GM12878 (cell line): ENCODE data around the gene STX12. TPM values are rescaled to one million over a fixed set of nuclear protein-coding genes. Genes with fewer than 3 reads are reported as not detected.
"Not testable (repeated sequence)": the region's sequence is repeated elsewhere in the genome, so short reads cannot be mapped to it uniquely, and the experiment has no call there.

Experiments
- ATAC-seq: fragments of 200-7000 bp; cut with Tn5 transposase; 3 replicates; pipeline ENCODE4 v1.9.1; 2020; ENCODE audit warnings: mild to moderate bottlenecking, moderate library complexity
- BruUV-seq: library from RNA; stranded (reverse); fragments of 400-500 nt; replicated peaks from 2 replicates; lab custom pipeline; 2021; lab: Mats Ljungman, UMichigan
- CTCF ChIA-PET: fragments of 300-600 bp; sonication (Branson Sonifier 250); formaldehyde crosslinking; extraction: SDS; loops from one replicate; lab custom pipeline; 2021; ENCODE audit warnings: inconsistent platforms; lab: Yijun Ruan, JAX
- POLR2A ChIA-PET: fragments of 350-600 bp; formaldehyde crosslinking; extraction: SDS; loops from one replicate; lab custom pipeline; 2021; ENCODE audit warnings: inconsistent platforms; lab: Charles Lee
- RAD21 ChIA-PET: fragments of 300-600 bp; sonication (Branson Sonifier 250); formaldehyde crosslinking; loops from one replicate; lab custom pipeline; 2023; ENCODE audit warnings: antibody characterized with exemption; ENCODE audit not compliant: unreplicated experiment; lab: Charles Lee
- SMC1A ChIA-PET: fragments of 300-600 bp; sonication (Branson Sonifier 250); formaldehyde crosslinking; loops from one replicate; lab custom pipeline; 2023; ENCODE audit not compliant: unreplicated experiment, uncharacterized antibody; lab: Charles Lee
- DNase-seq: peaks from one replicate; pipeline ENCODE4 v3.0.0-alpha.2; 2011; ENCODE audit warnings: low read depth, low spot score
- FAIRE-seq: peaks from 3 replicates; lab custom pipeline; 2011; peaks lifted over from hg19 to GRCh38; lab: Jason Lieb, UNC
- H2AFZ ChIP-seq: 2 replicates; pipeline ENCODE4 v1.6.0; 2011; ENCODE audit warnings: low read depth, low read length, control low read depth; ENCODE audit not compliant: control insufficient read depth
- H3K27ac ChIP-seq: 2 replicates; pipeline ENCODE4 v1.5.1; 2011; ENCODE audit warnings: control low read depth; ENCODE audit not compliant: control insufficient read depth, insufficient read depth
- H3K27me3 ChIP-seq, 2 experiments: replicated peaks in 1 of 2; 2 replicates each; pipeline versions ENCODE4 v1.6.0 to v1.6.1; 2011; ENCODE audit warnings: low read length in 1 of 2; ENCODE audit not compliant: control insufficient read depth in 2 of 2, insufficient read depth in 2 of 2
- H3K36me3 ChIP-seq, 2 experiments: 2 replicates each; pipeline ENCODE4 v1.5.1; 2011; ENCODE audit warnings: low read length in 1 of 2; ENCODE audit not compliant: control insufficient read depth in 2 of 2, insufficient read depth in 2 of 2
- H3K4me1 ChIP-seq: 2 replicates; pipeline ENCODE4 v1.6.1; 2011; ENCODE audit warnings: mild to moderate bottlenecking, low read length, moderate library complexity, mixed read lengths; ENCODE audit not compliant: control insufficient read depth, insufficient read depth
- H3K4me2 ChIP-seq: 2 replicates; pipeline ENCODE4 v1.6.0; 2011; ENCODE audit warnings: control low read depth; ENCODE audit not compliant: control insufficient read depth, insufficient read depth
- H3K4me3 ChIP-seq: fragments of 200-600 bp; sonication (generic); 2 replicates; pipeline ENCODE4 v1.5.1; 2016
- H3K79me2 ChIP-seq: 2 replicates; pipeline ENCODE4 v1.6.0; 2011; ENCODE audit warnings: low read length; ENCODE audit not compliant: control insufficient read depth, insufficient read depth
- H3K9ac ChIP-seq: 2 replicates; pipeline ENCODE4 v1.8.0; 2011; ENCODE audit warnings: low read length, control low read depth, mixed read lengths; ENCODE audit not compliant: control insufficient read depth, insufficient read depth
- H3K9me3 ChIP-seq: replicated peaks from 3 replicates; pipeline ENCODE4 v1.5.1; 2011; ENCODE audit warnings: mild to moderate bottlenecking, low read length; ENCODE audit not compliant: control insufficient read depth, insufficient read depth
- H4K20me1 ChIP-seq: 2 replicates; pipeline ENCODE4 v1.6.0; 2011; ENCODE audit not compliant: control insufficient read depth, insufficient read depth
- CHD4 ChIP-seq: fragments of 200-600 bp; sonication (generic); IDR thresholded peaks from 2 replicates; pipeline ENCODE4 v1.6.1; 2016; ENCODE audit warnings: mild to moderate bottlenecking
- DPF2 ChIP-seq: fragments of 450-650 bp; IDR thresholded peaks from 2 replicates; pipeline ENCODE4 v1.6.1; 2017; ENCODE audit warnings: mild to moderate bottlenecking
- ESRRA ChIP-seq: IDR thresholded peaks from 2 replicates; pipeline ENCODE4 v1.6.1; 2012; ENCODE audit warnings: mild to moderate bottlenecking, low read length, improper control_type of control experiment
- IKZF1 ChIP-seq: fragments of 450-650 bp; conservative IDR thresholded peaks from 2 replicates; pipeline ENCODE4 v1.6.1; 2017; ENCODE audit warnings: antibody characterized with exemption, mild to moderate bottlenecking
- PML ChIP-seq: IDR thresholded peaks from 2 replicates; pipeline ENCODE4 v1.6.1; 2012; ENCODE audit warnings: low read length, inconsistent platforms
- POLR2AphosphoS5 ChIP-seq: IDR thresholded peaks from 2 replicates; pipeline ENCODE4 v1.6.1; 2011; ENCODE audit warnings: mild to moderate bottlenecking, low read length, inconsistent platforms
- POU2F2 ChIP-seq: IDR thresholded peaks from 3 replicates; pipeline ENCODE4 v1.6.1; 2011; ENCODE audit warnings: low read depth, mild to moderate bottlenecking, low read length, borderline replicate concordance
- RBBP5 ChIP-seq: fragments of 200-600 bp; sonication (generic); conservative IDR thresholded peaks from 2 replicates; pipeline ENCODE4 v1.6.1; 2016
- SMAD1 ChIP-seq: fragments of 450-650 bp; IDR thresholded peaks from 2 replicates; pipeline ENCODE4 v1.6.1; 2018; ENCODE audit warnings: mild to moderate bottlenecking, low read depth; ENCODE audit not compliant: partially characterized antibody
- STAT1 ChIP-seq: fragments of 450-650 bp; conservative IDR thresholded peaks from 2 replicates; pipeline ENCODE4 v1.6.1; 2014; ENCODE audit warnings: antibody characterized with exemption, mild to moderate bottlenecking
- TAF1 ChIP-seq: IDR thresholded peaks from 2 replicates; pipeline ENCODE4 v1.6.1; 2011; ENCODE audit warnings: mild to moderate bottlenecking, low read depth, low read length, borderline replicate concordance
- ZNF622 ChIP-seq: fragments of 450-650 bp; IDR thresholded peaks from 2 replicates; pipeline ENCODE4 v1.6.1; 2017; ENCODE audit warnings: mild to moderate bottlenecking, inconsistent platforms
- WGBS: methylation state at CpG from one replicate; pipeline ENCODE4 v1.1.6; 2016; ENCODE audit warnings: low lambda C conversion rate; ENCODE audit not compliant: insufficient replicate concordance, insufficient coverage; ENCODE audit errors: missing lambda C conversion rate; 5-methylcytosine and 5-hydroxymethylcytosine counted together
- in situ Hi-C: fragments of 300-500 bp; cut with MboI; formaldehyde crosslinking; loops from 9 replicates; pipeline ENCODE4 v1.14.3; 2018; ENCODE audit warnings: mixed read lengths
- intact Hi-C: fragments of 100-400 bp; cut with micrococcal nuclease; formaldehyde crosslinking; loops from one replicate; pipeline ENCODE4 v1.14.2; 2022; ENCODE audit not compliant: unreplicated experiment
- polyA plus RNA-seq, 11 experiments: library from polyadenylated mRNA; depleted of rRNA in 4 of 11; unstranded in 6 of 11; stranded (reverse) in 5 of 11; fragments of >200 nt; fragmentation: Nextera tagmentation in 4 of 11; fragmentation: Illumina TruSeq in 1 of 11; extraction: Ambion mirVana in 4 of 11; extraction: Trizol in 1 of 11; gene quantifications; 1 replicate in 1 of 11; 2 replicates in 10 of 11; pipeline versions ENCODE4 v1.2.1 to v1.2.3, GENCODE V29; 2011 to 2016; ENCODE audit warnings: inconsistent platforms in 2 of 11, missing spikeins in 2 of 11, low read depth in 1 of 11
- total RNA-seq, 4 experiments: library from RNA; depleted of rRNA in 3 of 4; stranded (reverse); fragments of >200 nt in 3 of 4; fragmentation: Illumina TruSeq in 1 of 4; extraction: Trizol in 1 of 4; gene quantifications; 2 replicates each; pipeline versions ENCODE4 v1.2.1 to v1.2.3, GENCODE V29; 2013 to 2021
- TF ChIP-seq, protein P1 (sequence below): fragments of 450-650 bp; formaldehyde crosslinking; IDR thresholded peaks from 2 replicates; pipeline ENCODE4 v1.4.0; 2022; ENCODE audit warnings: mild to moderate bottlenecking, moderate library complexity

The STX12 gene
- total and polyA plus RNA-seq, 10 of the 15 experiments (the other 5 are each of a cell fraction or from before 2014, with no cell fraction given), result 20.2 to 35.0 (median 28.1) TPM

DNA sequence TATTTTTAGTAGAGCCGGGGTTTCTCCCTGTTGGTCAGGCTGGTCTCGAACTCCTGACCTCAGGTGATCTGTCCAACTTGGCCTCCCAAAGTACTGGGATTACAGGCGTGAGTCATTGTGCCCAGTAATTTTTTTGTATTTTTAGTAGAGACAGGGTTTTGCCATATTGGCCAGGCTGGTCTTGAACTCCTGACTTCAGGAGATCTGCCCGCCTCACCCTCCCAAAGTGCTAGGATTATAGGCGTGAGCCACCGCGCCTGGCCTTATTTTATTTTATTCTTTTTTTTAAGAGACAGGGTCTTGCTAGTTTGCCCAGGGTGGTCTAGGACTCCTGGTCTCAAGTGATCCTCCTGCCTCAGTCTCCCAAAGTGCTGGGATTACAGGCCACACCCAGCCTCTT lies 98.1 kb downstream of the STX12 start:
- intact Hi-C loops, result loop anchor here (10.0 kb wide), 1 partner anchor 374 kb away; no protein-coding TSS in a partner anchor
- H2AFZ ChIP-seq, H3K9ac ChIP-seq, H3K4me2 ChIP-seq, BruUV-seq, H4K20me1 ChIP-seq, in situ Hi-C loops, ATAC-seq, H3K36me3 ChIP-seq, H3K9me3 ChIP-seq, FAIRE-seq, H3K27ac ChIP-seq, H3K4me3 ChIP-seq, H3K27me3 ChIP-seq, CTCF ChIA-PET, DNase-seq: not testable (repeated sequence)
- H3K79me2 ChIP-seq, result peaks cover 34% of the 10 kb centered on the region
- ChIA-PET SMC1A (interaction anchor here (1.9 kb wide), 1 partner anchor 9 kb away, joined by 6 read pairs; no protein-coding TSS in a partner anchor), RAD21 (interaction anchor here (2.6 kb wide), 1 partner anchor 20 kb away, joined by 12 read pairs; no protein-coding TSS in a partner anchor), POLR2A (interaction anchor here (0.6 to 0.7 kb wide), 2 partner anchors 328 to 428 kb away, joined by 4 to 7 read pairs; no protein-coding TSS in a partner anchor)
- 88% methylated on average over 7 of the region's 7 CpGs for WGBS
- peaks cover 37% of the 10 kb centered on the region for H3K4me1 ChIP-seq

DNA sequence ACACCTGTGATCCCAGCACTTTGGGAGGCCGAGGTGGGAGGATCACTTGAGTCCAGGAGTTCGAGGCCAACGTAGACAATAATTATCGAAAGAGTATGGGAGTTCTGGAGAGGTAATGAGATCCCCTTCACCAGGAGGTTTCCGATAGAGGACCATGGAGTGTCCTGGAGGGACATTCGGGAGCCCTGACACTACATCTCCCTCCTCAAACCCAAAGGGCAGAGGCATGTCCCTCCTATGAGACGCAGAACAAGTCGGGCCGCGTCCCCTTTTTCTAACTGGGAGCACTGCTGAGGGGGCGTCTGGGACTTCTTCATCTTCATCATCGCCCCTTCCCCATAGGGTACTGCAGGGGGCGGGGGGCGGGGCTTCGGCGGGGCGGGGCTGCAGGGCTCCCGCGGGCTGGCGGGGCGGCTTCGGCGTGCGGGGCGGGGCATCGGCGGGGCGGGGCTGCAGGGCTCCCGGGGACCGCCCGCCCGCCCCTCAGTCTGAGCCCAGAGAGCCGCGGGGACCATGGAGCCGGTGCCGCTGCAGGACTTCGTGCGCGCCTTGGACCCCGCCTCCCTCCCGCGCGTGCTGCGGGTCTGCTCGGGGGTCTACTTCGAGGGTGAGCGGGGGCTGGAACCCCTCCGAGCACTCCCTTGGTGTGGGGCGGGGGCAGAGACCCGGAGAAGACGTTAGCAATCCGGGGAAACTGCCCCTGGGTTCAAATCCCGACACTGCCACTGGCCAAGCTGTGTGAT lies 99.2 kb downstream of the STX12 start, which contains the start of gene THEMIS2:
THEMIS2 (plus strand) TSS at position 486 of the 743 bp plus-strand sequence; CDS start at position 514, 28 bp downstream.
- no peak for FAIRE-seq
- BruUV-seq, result no TSS peak
- intact Hi-C loops (loop anchor here (10.0 kb wide), 1 partner anchor 373 kb away; no protein-coding TSS in a partner anchor), in situ Hi-C loops (no loop called here)
- H3K36me3 ChIP-seq, result peaks cover 2% of the 10 kb centered on the region in 2 experiments; a peak in 2 of 4 replicates
- H3K9ac ChIP-seq, result peak within 1 kb of the TSS; percentile 93
- no peaks in the 10 kb centered on the region for H3K27me3 ChIP-seq
- SMC1A ChIA-PET, result interaction anchor here (0.8 to 3.8 kb wide), 2 partner anchors 14 to 19 kb away, joined by 4 to 43 read pairs; no protein-coding TSS in a partner anchor
- no peaks in the 10 kb centered on the region for H4K20me1 ChIP-seq
- peak within 1 kb of the TSS; percentile 93 for H3K27ac ChIP-seq
- peaks cover 44% of the 10 kb centered on the region for H3K4me1 ChIP-seq
- H2AFZ ChIP-seq, result peak within 1 kb of the TSS; percentile 11
- WGBS, result 11% methylated on average over 34 of the region's 53 CpGs
- DNase-seq, result no peak
- RAD21 ChIA-PET, result interaction anchor here (0.9 to 4.2 kb wide), 3 partner anchors 12 to 337 kb away, joined by 3 to 46 read pairs (median 33); no protein-coding TSS in a partner anchor
- POLR2A ChIA-PET, result interaction anchor here (0.8 to 6.0 kb wide), 4 partner anchors 12 to 39 kb away, joined by 3 to 63 read pairs (median 16); no protein-coding TSS in a partner anchor
- CTCF ChIA-PET, result interaction anchor here (1.2 to 1.6 kb wide), 2 partner anchors 12 to 18 kb away, joined by 3 to 4 read pairs; no protein-coding TSS in a partner anchor
- peak; percentile 66 for ATAC-seq
- peak within 1 kb of the TSS; percentile 97 for H3K4me2 ChIP-seq
- H3K4me3 ChIP-seq, result peak within 1 kb of the TSS; percentile 90
- H3K79me2 ChIP-seq, result peaks cover 44% of the 10 kb centered on the region
- no peaks in the 10 kb centered on the region for H3K9me3 ChIP-seq
- TF ChIP-seq PML, result no peak
- TF ChIP-seq STAT1, result no peak
- peak; percentile 25; the same call in 1 of the 2 replicates for TF ChIP-seq DPF2
- TF ChIP-seq TAF1, result peak; percentile 65; the same call in 1 of the 2 replicates
- peak; percentile 34 for TF ChIP-seq SMAD1
- no peak for TF ChIP-seq ESRRA
- TF ChIP-seq RBBP5, result no peak
- peak; percentile 35; the same call in 1 of the 3 replicates for TF ChIP-seq POU2F2
- TF ChIP-seq POLR2AphosphoS5, result peak; percentile 79
- peak; percentile 18; the same call in 1 of the 2 replicates for TF ChIP-seq IKZF1
- TF ChIP-seq, protein P1, sequence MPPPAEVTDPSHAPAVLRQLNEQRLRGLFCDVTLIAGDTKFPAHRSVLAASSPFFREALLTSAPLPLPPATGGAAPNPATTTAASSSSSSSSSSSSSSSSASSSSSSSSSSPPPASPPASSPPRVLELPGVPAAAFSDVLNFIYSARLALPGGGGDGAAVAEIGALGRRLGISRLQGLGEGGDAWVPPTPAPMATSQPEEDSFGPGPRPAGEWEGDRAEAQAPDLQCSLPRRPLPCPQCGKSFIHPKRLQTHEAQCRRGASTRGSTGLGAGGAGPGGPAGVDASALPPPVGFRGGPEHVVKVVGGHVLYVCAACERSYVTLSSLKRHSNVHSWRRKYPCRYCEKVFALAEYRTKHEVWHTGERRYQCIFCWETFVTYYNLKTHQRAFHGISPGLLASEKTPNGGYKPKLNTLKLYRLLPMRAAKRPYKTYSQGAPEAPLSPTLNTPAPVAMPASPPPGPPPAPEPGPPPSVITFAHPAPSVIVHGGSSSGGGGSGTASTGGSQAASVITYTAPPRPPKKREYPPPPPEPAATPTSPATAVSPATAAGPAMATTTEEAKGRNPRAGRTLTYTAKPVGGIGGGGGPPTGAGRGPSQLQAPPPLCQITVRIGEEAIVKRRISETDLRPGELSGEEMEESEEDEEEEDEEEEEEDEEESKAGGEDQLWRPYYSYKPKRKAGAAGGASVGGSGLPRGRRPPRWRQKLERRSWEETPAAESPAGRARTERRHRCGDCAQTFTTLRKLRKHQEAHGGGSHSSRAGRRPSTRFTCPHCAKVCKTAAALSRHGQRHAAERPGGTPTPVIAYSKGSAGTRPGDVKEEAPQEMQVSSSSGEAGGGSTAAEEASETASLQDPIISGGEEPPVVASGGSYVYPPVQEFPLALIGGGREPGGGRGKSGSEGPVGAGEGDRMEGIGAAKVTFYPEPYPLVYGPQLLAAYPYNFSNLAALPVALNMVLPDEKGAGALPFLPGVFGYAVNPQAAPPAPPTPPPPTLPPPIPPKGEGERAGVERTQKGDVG (CRISPR knock-in tag), result no peak
- no peak for TF ChIP-seq ZNF622
- TF ChIP-seq CHD4, result 0 out of 2 replicates have a peak, but pooled peaks have one; percentile 26
